Measurements from ENCODE around the gene CTSD. TPM values are rescaled to one million over a fixed set of nuclear protein-coding genes. Genes with fewer than 3 reads are reported as not detected.

CTSD gene
- total and polyA plus RNA-seq, 2 of the 8 experiments (the other 6 are each of a cell fraction or from before 2014, with no cell fraction given) = 169 to 173 TPM

DNA sequence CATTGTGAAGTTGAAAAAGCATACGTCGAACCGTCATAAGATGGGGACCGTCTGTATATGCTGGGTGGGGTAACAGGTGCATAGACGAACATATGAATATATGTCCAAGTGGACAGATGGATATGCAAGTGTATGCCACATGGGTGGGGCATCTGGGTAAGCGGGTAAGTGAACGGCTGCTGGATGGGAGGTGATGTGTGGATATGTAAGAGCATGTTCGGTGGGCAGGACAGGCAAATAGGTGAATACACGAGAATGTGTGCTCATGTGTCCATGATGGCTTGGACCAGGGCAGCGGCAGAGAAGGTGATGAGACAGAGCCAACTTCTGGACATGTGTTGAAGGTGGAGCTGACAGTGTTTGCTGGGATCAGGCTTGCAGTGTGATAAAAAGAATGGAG, 25.3 kb downstream of the CTSD start:
- peaks cover 0 to 7% (median 0%) of the 10 kb centered on the region in 4 experiments; a peak in 4 of 7 replicates for H3K27me3 ChIP-seq (replicated peaks in 1 of 4; ENCODE audit: control insufficient read depth in 3 of 4, extremely low read depth in 1 of 4, insufficient read depth in 3 of 4, low read length in 3 of 4)
- CTCF ChIA-PET (ENCODE audit: partially characterized antibody) = interaction anchor here (1.3 to 2.1 kb wide), 4 partner anchors 86 to 99 kb away, joined by 3 to 5 read pairs (median 4); no protein-coding TSS in a partner anchor
- TF ChIP-seq SRF (IDR thresholded peaks at IDR 0.05; ENCODE audit: low read depth, low read length) (no peak), TBP (IDR thresholded peaks at IDR 0.05; ENCODE audit: low read depth, low read length) (no peak), HDAC6 (IDR thresholded peaks at IDR 0.05; ENCODE audit: low read depth, low read length) (no peak), NRF1 (IDR thresholded peaks at IDR 0.05; ENCODE audit: low read depth, low read length) (no peak), CBX8 (IDR thresholded peaks at IDR 0.05; ENCODE audit: borderline replicate concordance, low read depth, low read length) (no peak), GTF2F1 (IDR thresholded peaks at IDR 0.05; ENCODE audit: borderline replicate concordance, low read depth, low read length) (no peak), SAP30 (IDR thresholded peaks at IDR 0.05; ENCODE audit: insufficient read depth, insufficient replicate concordance, low read length) (no peak), SUZ12 (IDR thresholded peaks at IDR 0.05; ENCODE audit: low read length) (no peak), KDM5A (IDR thresholded peaks at IDR 0.05; ENCODE audit: low read length) (no peak), JUND (IDR thresholded peaks at IDR 0.05; ENCODE audit: low read length) (no peak)
- TF ChIP-seq, protein P1, sequence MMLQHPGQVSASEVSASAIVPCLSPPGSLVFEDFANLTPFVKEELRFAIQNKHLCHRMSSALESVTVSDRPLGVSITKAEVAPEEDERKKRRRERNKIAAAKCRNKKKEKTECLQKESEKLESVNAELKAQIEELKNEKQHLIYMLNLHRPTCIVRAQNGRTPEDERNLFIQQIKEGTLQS (IDR thresholded peaks at IDR 0.05; ENCODE audit: insufficient read depth, low read depth, low read length) = no peak

More for the DNA sequence above, 25.3 kb downstream of the CTSD start:
- Histone ChIP-seq H3K18ac (ENCODE audit: extremely low read depth, low read length) (no peak overlapping the region), H3K14ac (ENCODE audit: insufficient read length) (no peak overlapping the region), H3K27ac (ENCODE audit: low read depth, low read length) (no peak overlapping the region), H2BK120ac (replicated peaks; ENCODE audit: low read depth, low read length) (no peak overlapping the region), H3K4me2 (ENCODE audit: insufficient read depth in 1 of 2, low read depth in 2 of 2, low read length in 2 of 2) (no peak overlapping the region), H4K20me1 (replicated peaks in 1 of 2; ENCODE audit: control insufficient read depth in 1 of 2, insufficient read depth in 2 of 2, low read length in 2 of 2) (peaks cover 0 to 3% of the 10 kb centered on the region in 2 experiments), H3K4ac (replicated peaks; ENCODE audit: insufficient read length, low read depth, low read length) (no peak overlapping the region), H2BK20ac (ENCODE audit: low read length) (no peak overlapping the region), H4K91ac (replicated peaks; ENCODE audit: insufficient read length, low read length) (no peak overlapping the region), H2BK15ac (ENCODE audit: low read length) (no peak overlapping the region), H3K79me1 (ENCODE audit: low read depth, low read length) (no peaks in the 10 kb centered on the region), H3K56ac (replicated peaks; ENCODE audit: insufficient read length, low read depth, low read length) (no peak overlapping the region), H2BK5ac (ENCODE audit: low read depth, low read length) (no peak overlapping the region), H3K4me1 (replicated peaks in 1 of 4; ENCODE audit: control insufficient read depth in 3 of 4, insufficient read depth in 4 of 4, low read length in 3 of 4) (no peaks in the 10 kb centered on the region; a peak in 1 of 7 replicates), H3K23me2 (ENCODE audit: low read depth, low read length) (peaks cover 12% of the 10 kb centered on the region; the same call in 1 of the 2 replicates), H3K4me3 (ENCODE audit: extremely low read depth in 1 of 4, insufficient read depth in 2 of 4, low read depth in 3 of 4, low read length in 4 of 4) (no peak overlapping the region), H2BK12ac (ENCODE audit: low read depth, low read length) (no peak overlapping the region), H3K36me3 (ENCODE audit: control insufficient read depth in 2 of 4, insufficient read depth in 4 of 4, low read length in 3 of 4) (no peaks in the 10 kb centered on the region), H2AFZ (ENCODE audit: low read length) (no peak overlapping the region), H3K9ac (replicated peaks in 1 of 4; ENCODE audit: extremely low read depth in 1 of 4, low read depth in 3 of 4, low read length in 3 of 4) (no peak overlapping the region), H2AK5ac (ENCODE audit: low read depth, low read length) (no peak overlapping the region), H3K9me3 (ENCODE audit: insufficient read depth in 2 of 2, low read depth in 1 of 2, low read length in 1 of 2) (peaks cover 0 to 2% of the 10 kb centered on the region in 2 experiments; a peak in 1 of 4 replicates), H4K8ac (ENCODE audit: extremely low read depth, insufficient read depth, low read length) (no peak overlapping the region), H3K79me2 (ENCODE audit: control insufficient read depth in 1 of 2, insufficient read depth in 2 of 2, low read length in 2 of 2) (no peaks in the 10 kb centered on the region), H4K5ac (ENCODE audit: insufficient read length, low read depth, low read length) (no peak overlapping the region), H3K23ac (ENCODE audit: insufficient read length) (no peak overlapping the region)
- DNase-seq (ENCODE audit: low read depth in 1 of 2, low spot score in 2 of 2) (no peak), FAIRE-seq (no peak)
- 91% methylated on average over 10 of the region's 10 CpGs; no CpG with 5 or more reads in 1 of the 2 experiments for WGBS, 2 experiments (ENCODE audit: extremely low coverage in 1 of 2, insufficient coverage in 1 of 2, insufficient read length in 1 of 2, insufficient replicate concordance in 2 of 2, low coverage in 1 of 2, low lambda C conversion rate in 2 of 2, missing lambda C conversion rate in 1 of 2)
- POLR2A ChIA-PET (ENCODE audit: partially characterized antibody) = interaction anchor here (1.1 kb wide), 1 partner anchor 10 kb away, joined by 3 read pairs; no protein-coding TSS in a partner anchor
